ENCODE data around the gene VMP1. TPM values are rescaled to one million over a fixed set of nuclear protein-coding genes. Genes with fewer than 3 reads are reported as not detected.

Gene VMP1
- total and polyA plus RNA-seq, 2 of the 13 experiments (the other 11 are each of a cell fraction or from before 2014, with no cell fraction given) = 186 to 271 TPM

- TF ChIP-seq MYPOP (CRISPR knock-in tag; IDR thresholded peaks at IDR 0.05) = peak; percentile 80; the same call in 1 of the 2 replicates
- TF ChIP-seq SPEN (CRISPR knock-in tag; IDR thresholded peaks at IDR 0.05; ENCODE audit: low read depth) = peak; percentile 83; the same call in 1 of the 2 replicates
- peak; percentile 96 for TF ChIP-seq TARDBP (CRISPR knock-in tag; IDR thresholded peaks at IDR 0.05)
- TF ChIP-seq ATF2 (CRISPR knock-in tag; IDR thresholded peaks at IDR 0.05) = peak; percentile 94
- peak; percentile 74 for TF ChIP-seq NFE2 (CRISPR knock-in tag; IDR thresholded peaks at IDR 0.05)
- no peak for TF ChIP-seq ATF5 (CRISPR knock-in tag; IDR thresholded peaks at IDR 0.05; ENCODE audit: low read depth)
- peak; percentile 93 for TF ChIP-seq FOXK1 (CRISPR knock-in tag; IDR thresholded peaks at IDR 0.05; ENCODE audit: borderline replicate concordance, low read depth)
- peak; percentile 95 for TF ChIP-seq SMC3 (IDR thresholded peaks at IDR 0.05; ENCODE audit: low read length)
- no peak; the same call in none of the 2 replicates for TF ChIP-seq ZFP90 (CRISPR knock-in tag; IDR thresholded peaks at IDR 0.05; ENCODE audit: borderline replicate concordance)
- TF ChIP-seq IKZF5 (CRISPR knock-in tag; IDR thresholded peaks at IDR 0.05) = peak; percentile 98
- TF ChIP-seq ZNF768 (CRISPR knock-in tag; IDR thresholded peaks at IDR 0.05) = no peak
- TF ChIP-seq ZKSCAN8 (CRISPR knock-in tag; IDR thresholded peaks at IDR 0.05; ENCODE audit: borderline replicate concordance) = peak; percentile 98
- TF ChIP-seq ZNF362 (CRISPR knock-in tag; IDR thresholded peaks at IDR 0.05; ENCODE audit: borderline replicate concordance) = peak; percentile 94
- TF ChIP-seq ZNF800 (CRISPR knock-in tag; IDR thresholded peaks at IDR 0.05) = 0 out of 2 replicates have a peak, but pooled peaks have one; percentile 22
- peak; percentile 51; the same call in 1 of the 2 replicates for TF ChIP-seq PHF8 (CRISPR knock-in tag; IDR thresholded peaks at IDR 0.05)
- peak; percentile 94; the same call in 1 of the 2 replicates for TF ChIP-seq HBP1 (CRISPR knock-in tag; IDR thresholded peaks at IDR 0.05; ENCODE audit: low read depth)
- TF ChIP-seq ZBTB42 (CRISPR knock-in tag; IDR thresholded peaks at IDR 0.05) = 0 out of 2 replicates have a peak, but pooled peaks have one; percentile 21
These were observed 145.9 kb downstream of the VMP1 start (continued) for GRCh38 chr17:59853168-59853918.
